Measurements from ENCODE around the gene GALNT9.

- no peak for TF ChIP-seq CTCF (IDR thresholded peaks at IDR 0.05)
- no peak for TF ChIP-seq EP300 (IDR thresholded peaks at IDR 0.05)
- TF ChIP-seq MAFK (IDR thresholded peaks at IDR 0.05; ENCODE audit: partially characterized antibody): no peak
- TF ChIP-seq ZFP36 (IDR thresholded peaks at IDR 0.05; ENCODE audit: borderline replicate concordance, partially characterized antibody): no peak
- no peak for TF ChIP-seq ATOH8 (CRISPR knock-in tag; IDR thresholded peaks at IDR 0.05; ENCODE audit: low read depth)
- TF ChIP-seq PHF8 (IDR thresholded peaks at IDR 0.05; ENCODE audit: borderline replicate concordance, low read depth): no peak
- TF ChIP-seq POLR2A (IDR thresholded peaks at IDR 0.05; ENCODE audit: low read length): no peak
- TF ChIP-seq JUN (IDR thresholded peaks at IDR 0.05): no peak
- no peak for TF ChIP-seq SMC3 (IDR thresholded peaks at IDR 0.05)
- TF ChIP-seq JUNB (IDR thresholded peaks at IDR 0.05): no peak
- TF ChIP-seq NFE2L2 (conservative IDR thresholded peaks at IDR 0.05; ENCODE audit: low read length): no peak
Measured at GRCh38 chr12:132169376-132169775, 160.0 kb downstream of the GALNT9 start.

Data from A549 (cell line).